SKM-1 (cell line): ENCODE data around the gene EDAR.

Experiments
- DNase-seq: peaks from one replicate; lab custom pipeline; 2025; ENCODE audit not compliant: unreplicated experiment; lab: John Stamatoyannopoulos, UW

EDAR gene

GRCh38 chr2:108910541-108911396 lies 78.3 kb downstream of the EDAR start:
- DNase-seq = no peak

GRCh38 chr2:108910011-108910431 lies 79.0 kb downstream of the EDAR start:
- no peak for DNase-seq

GRCh38 chr2:108909275-108909823 lies 79.7 kb downstream of the EDAR start:
- DNase-seq = no peak

- DNase-seq = no peak
These were observed 80.3 kb downstream of the EDAR start for GRCh38 chr2:108908713-108909070.

GRCh38 chr2:108907822-108908712 lies 81.0 kb downstream of the EDAR start:
- DNase-seq = no peak

- DNase-seq = no peak
These were observed 82.5 kb downstream of the EDAR start for GRCh38 chr2:108906403-108907077.

- DNase-seq = no peak
These were observed 83.1 kb downstream of the EDAR start for GRCh38 chr2:108905906-108906305.

GRCh38 chr2:108905176-108905575 lies 83.8 kb downstream of the EDAR start:
- no peak for DNase-seq

- DNase-seq = no peak
These were observed 84.3 kb downstream of the EDAR start for GRCh38 chr2:108904680-108905079.

GRCh38 chr2:108898315-108899082 lies 90.5 kb downstream of the EDAR start:
- no peak for DNase-seq

GRCh38 chr2:108896741-108897140 lies 92.3 kb downstream of the EDAR start:
- DNase-seq = no peak

- DNase-seq = no peak
These were observed 93.8 kb downstream of the EDAR start for GRCh38 chr2:108895188-108895587.

GRCh38 chr2:108894766-108895165 lies 94.3 kb downstream of the EDAR start:
- no peak for DNase-seq

GRCh38 chr2:108893277-108893676 lies 95.7 kb downstream of the EDAR start:
- no peak for DNase-seq

- no peak for DNase-seq
These were observed 99.1 kb downstream of the EDAR start for GRCh38 chr2:108889907-108890306.

GRCh38 chr2:108884619-108885018 lies 104.4 kb downstream of the EDAR start:
- DNase-seq = no peak

GRCh38 chr2:108878276-108878675 lies 110.7 kb downstream of the EDAR start:
- no peak for DNase-seq

GRCh38 chr2:108877506-108877905 lies 111.5 kb downstream of the EDAR start:
- DNase-seq = no peak

- DNase-seq = no peak
These were observed 118.9 kb downstream of the EDAR start for GRCh38 chr2:108870069-108870644.

- no peak for DNase-seq
These were observed 119.5 kb downstream of the EDAR start for GRCh38 chr2:108869542-108869941.
